MCF 10A (cell line): ENCODE measurements around the gene KRTAP10-3. TPM values are rescaled to one million over a fixed set of nuclear protein-coding genes. Genes with fewer than 3 reads are reported as not detected.

Experiments used
- BruUV-seq: library from RNA; stranded (reverse); fragments of 400-500 nt; replicated peaks from 2 replicates; lab custom pipeline; 2021; lab: Mats Ljungman, UMichigan
- CTCF ChIA-PET: fragments of 300-600 bp; sonication (Branson Sonifier 250); formaldehyde crosslinking; extraction: SDS; loops from one replicate; lab custom pipeline; 2021; ENCODE audit warnings: antibody characterized with exemption, inconsistent platforms; lab: Yijun Ruan, JAX
- POLR2A ChIA-PET: fragments of 300-600, 350-650 bp; sonication (Branson Sonifier 250); formaldehyde crosslinking; extraction: SDS; loops from one replicate; lab custom pipeline; 2020; ENCODE audit warnings: antibody characterized with exemption, inconsistent platforms; lab: Yijun Ruan, JAX
- DNase-seq: peaks from one replicate; pipeline ENCODE4 v3.0.0-alpha.2; 2018; ENCODE audit not compliant: unreplicated experiment
- H3K27ac Mint-ChIP-seq: one replicate; pipeline ENCODE4 v1.8.0; 2022; ENCODE audit warnings: mild to moderate bottlenecking, low read depth, mixed read lengths; ENCODE audit not compliant: unreplicated experiment
- H3K27me3 Mint-ChIP-seq: one replicate; pipeline ENCODE4 v1.8.0; 2022; ENCODE audit warnings: mixed read lengths; ENCODE audit not compliant: insufficient read depth, unreplicated experiment
- H3K36me3 Mint-ChIP-seq: one replicate; pipeline ENCODE4 v1.8.0; 2022; ENCODE audit warnings: mild to moderate bottlenecking, moderate library complexity, mixed read lengths; ENCODE audit not compliant: insufficient read depth, unreplicated experiment
- H3K4me1 Mint-ChIP-seq: one replicate; pipeline ENCODE4 v1.8.0; 2022; ENCODE audit warnings: mixed read lengths; ENCODE audit not compliant: insufficient read depth, unreplicated experiment
- H3K4me3 Mint-ChIP-seq: one replicate; pipeline ENCODE4 v1.8.0; 2022; ENCODE audit warnings: mild to moderate bottlenecking, moderate library complexity, mixed read lengths; ENCODE audit not compliant: unreplicated experiment
- H3K9me3 Mint-ChIP-seq: one replicate; pipeline ENCODE4 v1.8.0; 2022; ENCODE audit warnings: mixed read lengths; ENCODE audit not compliant: unreplicated experiment
- CTCF ChIP-seq: fragments of 200-600 bp; IDR thresholded peaks from one replicate; pipeline ENCODE4 v1.8.0; 2022; ENCODE audit warnings: antibody characterized with exemption, mild to moderate bottlenecking; ENCODE audit not compliant: unreplicated experiment
- intact Hi-C: fragments of 100-400 bp; cut with micrococcal nuclease; formaldehyde crosslinking; loops from 2 replicates; pipeline ENCODE4 v1.14.1; 2022
- total RNA-seq: library from RNA; stranded (reverse); gene quantifications from 2 replicates; pipeline ENCODE4 v1.2.3, GENCODE V29; 2022

KRTAP10-3 gene
- total RNA-seq, 1 experiment from 2014 or later, result not detected

DNA sequence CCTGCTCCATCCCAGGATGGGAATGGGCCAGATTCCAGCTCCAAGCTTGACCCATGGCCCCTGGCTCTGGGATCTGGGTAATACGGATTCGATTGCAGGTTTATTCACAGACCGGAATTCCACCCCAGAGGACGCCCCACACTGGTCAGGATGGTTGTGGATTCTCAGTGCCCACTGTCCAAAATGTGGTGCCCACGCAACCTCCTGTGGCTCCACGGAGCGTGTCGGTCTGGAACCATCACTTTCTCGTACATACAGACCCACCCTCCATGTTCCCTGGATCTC, 50.2 kb downstream of the KRTAP10-3 start:
- no TSS peak for BruUV-seq
- intact Hi-C loops, result no loop called here
- H3K27ac Mint-ChIP-seq, result no peak overlapping the region
- CTCF ChIA-PET, result no interaction called here
- no peak for TF ChIP-seq CTCF
- POLR2A ChIA-PET, result no interaction called here
- H3K4me3 Mint-ChIP-seq, result no peak overlapping the region
- no peaks in the 10 kb centered on the region for H3K36me3 Mint-ChIP-seq
- peaks cover 23% of the 10 kb centered on the region for H3K27me3 Mint-ChIP-seq
- DNase-seq, result no peak
- peaks cover 6% of the 10 kb centered on the region for H3K4me1 Mint-ChIP-seq
- H3K9me3 Mint-ChIP-seq, result no peaks in the 10 kb centered on the region

Other genes starting within 250 kb of the KRTAP10-3 start
- gene CFAP410, start 219.4 kb downstream of the KRTAP10-3 start, total RNA-seq, result 10.1 and 13.3 TPM in 2 replicates
- 10.0 and 11.0 TPM in 2 replicates for gene TRPM2, start 205.2 kb downstream of the KRTAP10-3 start, total RNA-seq
- not detected in 2 replicates for gene LRRC3, start 103.3 kb downstream of the KRTAP10-3 start, total RNA-seq
- not detected in 2 replicates for gene KRTAP10-1, start 18.6 kb downstream of the KRTAP10-3 start, total RNA-seq
- not detected in 2 replicates for gene KRTAP10-2, start 7.3 kb downstream of the KRTAP10-3 start, total RNA-seq
- gene KRTAP10-4, start 14.9 kb upstream of the KRTAP10-3 start, total RNA-seq, result not detected in 2 replicates
- gene KRTAP10-5, start 21.8 kb upstream of the KRTAP10-3 start, total RNA-seq, result not detected in 2 replicates
- gene KRTAP10-6, start 33.7 kb upstream of the KRTAP10-3 start, total RNA-seq, result not detected in 2 replicates
- gene KRTAP10-7, start 41.8 kb upstream of the KRTAP10-3 start, total RNA-seq, result not detected in 2 replicates
- gene KRTAP10-8, start 53.3 kb upstream of the KRTAP10-3 start, total RNA-seq, result not detected in 2 replicates
- gene KRTAP10-9, start 68.3 kb upstream of the KRTAP10-3 start, total RNA-seq, result not detected in 2 replicates
- gene KRTAP10-10, start 78.6 kb upstream of the KRTAP10-3 start, total RNA-seq, result not detected in 2 replicates
- gene KRTAP10-11, start 87.6 kb upstream of the KRTAP10-3 start, total RNA-seq, result not detected in 2 replicates
- not detected in 2 replicates for gene KRTAP12-4, start 95.9 kb upstream of the KRTAP10-3 start, total RNA-seq
- gene KRTAP12-3, start 99.1 kb upstream of the KRTAP10-3 start, total RNA-seq, result not detected in 2 replicates
- gene KRTAP12-2, start 108.1 kb upstream of the KRTAP10-3 start, total RNA-seq, result not detected in 2 replicates
- not detected in 2 replicates for gene KRTAP12-1, start 123.4 kb upstream of the KRTAP10-3 start, total RNA-seq
- gene KRTAP10-12, start 138.4 kb upstream of the KRTAP10-3 start, total RNA-seq, result not detected in 2 replicates
- gene TSPEAR, start 152.8 kb upstream of the KRTAP10-3 start, total RNA-seq, result not detected in 2 replicates
- gene UBE2G2, start 243.0 kb upstream of the KRTAP10-3 start, total RNA-seq, result 122 and 147 TPM in 2 replicates